GM10847 (cell line): ENCODE data around the gene PAN3.

Experiments used
- POLR2A ChIP-seq: IDR thresholded peaks from 2 replicates; pipeline ENCODE4 v1.6.1; 2011; ENCODE audit not compliant: insufficient read length; ENCODE audit errors: extremely low read depth

Gene PAN3

GRCh38 chr13:28329395-28330158 is 191.2 kb downstream of the PAN3 start:
- no peak for TF ChIP-seq POLR2A

GRCh38 chr13:28333204-28333881 is 195.0 kb downstream of the PAN3 start:
- TF ChIP-seq POLR2A, result no peak

DNA sequence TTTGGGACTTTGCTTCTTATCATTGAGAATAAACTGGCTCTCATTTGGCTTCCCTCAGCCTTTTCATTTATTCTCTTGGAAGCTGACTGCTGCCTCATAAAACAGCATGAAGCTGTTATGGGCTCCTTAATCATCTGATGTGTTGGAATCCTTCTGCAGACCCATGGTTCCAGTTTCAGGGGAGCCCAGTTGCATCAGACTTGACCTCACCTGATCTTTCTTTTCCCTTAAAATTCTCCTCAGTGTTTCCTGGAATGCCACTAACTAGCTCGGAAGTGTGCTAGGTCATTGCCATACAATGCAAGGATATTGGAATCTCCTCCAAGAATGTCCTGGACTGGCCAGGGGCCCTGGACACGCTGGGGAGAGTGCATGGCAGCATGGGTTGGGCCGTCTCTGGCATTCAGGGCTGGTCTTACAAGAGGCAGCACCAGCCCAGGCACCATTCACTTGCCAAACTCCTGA is 197.9 kb downstream of the PAN3 start:
- TF ChIP-seq POLR2A, result no peak

DNA sequence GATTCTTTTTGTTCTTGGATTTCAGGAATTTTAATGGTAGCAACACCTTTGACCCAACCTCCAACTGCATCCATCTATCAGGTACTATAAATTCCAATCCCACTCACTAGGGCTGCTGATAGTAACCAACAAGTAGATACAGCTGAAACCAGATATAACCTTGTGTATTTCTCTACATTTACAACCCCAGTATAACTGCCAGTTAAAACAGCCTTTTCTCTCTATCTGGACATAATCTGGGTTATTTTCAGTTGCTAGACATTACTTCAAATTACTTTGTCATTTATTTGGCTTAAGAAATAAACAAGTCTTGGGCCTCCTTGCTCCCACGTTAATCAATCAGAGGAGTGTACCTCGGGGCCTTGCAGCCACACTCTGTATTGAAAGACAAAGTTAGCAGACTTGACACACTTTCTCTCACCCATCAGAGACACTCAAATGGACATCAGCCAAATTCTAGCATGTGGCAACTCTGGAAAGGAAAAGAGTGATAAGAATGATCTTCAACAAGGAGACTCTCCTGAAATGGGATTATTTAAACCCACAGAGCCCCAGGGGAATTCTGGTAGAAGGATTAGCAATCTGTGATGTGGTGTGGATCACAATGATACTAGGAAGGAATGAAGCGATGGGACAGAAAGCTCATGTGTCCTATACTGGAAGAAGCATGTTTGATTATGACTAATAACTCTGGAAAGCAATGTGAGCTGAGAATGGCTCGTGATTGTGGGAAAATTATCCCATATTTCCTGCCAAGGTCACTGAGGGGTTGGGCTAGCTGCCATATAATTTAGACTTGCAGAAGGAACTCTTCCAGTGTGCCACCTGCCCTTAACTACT is 199.0 kb downstream of the PAN3 start:
- TF ChIP-seq POLR2A, result no peak

- no peak for TF ChIP-seq POLR2A
These were observed 199.7 kb downstream of the PAN3 start for GRCh38 chr13:28338006-28338574.

- TF ChIP-seq POLR2A, result no peak
These were observed 200.4 kb downstream of the PAN3 start for GRCh38 chr13:28338742-28339141.

DNA sequence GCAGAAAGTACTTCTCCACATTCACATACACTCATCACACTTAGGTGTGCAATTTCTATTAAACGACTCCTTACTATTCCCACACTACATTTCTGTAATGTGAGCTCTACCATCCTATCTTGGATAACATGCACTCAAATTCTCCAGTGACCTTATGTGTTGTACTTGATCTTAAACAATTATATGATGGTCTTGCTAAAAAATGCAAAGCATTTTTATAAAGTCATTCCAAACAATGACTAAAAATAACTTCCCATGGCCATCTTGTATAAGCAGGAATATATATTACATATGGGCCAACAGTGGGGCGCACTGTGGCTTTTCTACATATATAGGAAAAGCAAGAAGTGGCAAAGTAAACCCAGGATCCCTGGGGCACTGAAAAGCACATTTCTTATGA is 201.1 kb downstream of the PAN3 start:
- no peak for TF ChIP-seq POLR2A

DNA sequence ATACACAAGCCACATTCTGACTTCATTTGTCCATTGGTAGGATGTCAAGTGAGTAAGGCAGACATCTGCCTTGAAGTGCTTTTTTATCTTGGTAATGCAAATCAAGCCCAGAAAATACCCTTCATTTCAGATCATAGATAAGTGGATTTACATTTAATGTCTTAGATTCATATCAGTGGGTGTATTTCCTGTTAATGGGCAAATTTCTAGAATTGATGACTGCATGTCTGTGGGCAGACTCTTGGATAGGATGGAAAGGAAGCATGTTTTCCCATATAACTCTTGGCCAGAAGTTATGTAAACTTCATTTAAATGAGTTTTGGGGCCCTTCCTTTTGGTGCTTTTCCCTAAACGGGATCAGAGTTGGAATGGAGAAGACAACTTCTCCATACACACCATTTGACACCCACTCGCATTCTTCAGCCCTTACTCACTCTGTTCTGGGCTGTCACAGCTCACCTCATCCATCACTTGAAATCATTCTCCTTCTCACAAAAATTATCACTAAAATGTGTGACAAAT is 202.0 kb downstream of the PAN3 start:
- no peak for TF ChIP-seq POLR2A

DNA sequence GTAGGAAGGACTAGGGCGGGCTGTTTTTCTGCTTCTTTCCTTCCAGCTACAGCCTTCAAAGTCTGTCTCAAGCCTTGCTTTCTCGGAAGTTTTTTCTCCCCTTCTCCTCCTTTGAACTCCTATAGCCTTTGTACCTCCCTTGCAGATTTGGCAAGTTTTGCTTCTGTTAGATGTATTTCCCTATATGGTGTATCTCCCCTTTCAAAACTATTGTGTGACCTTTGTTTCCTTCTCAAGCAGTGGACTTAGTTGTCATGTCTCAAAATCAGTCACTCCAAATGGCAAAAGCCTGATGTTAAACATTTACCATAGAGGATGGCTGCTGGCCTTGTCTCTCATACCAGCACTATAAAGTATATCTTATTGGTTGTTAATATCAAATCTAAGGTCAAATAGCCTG is 203.9 kb downstream of the PAN3 start:
- TF ChIP-seq POLR2A, result no peak

DNA sequence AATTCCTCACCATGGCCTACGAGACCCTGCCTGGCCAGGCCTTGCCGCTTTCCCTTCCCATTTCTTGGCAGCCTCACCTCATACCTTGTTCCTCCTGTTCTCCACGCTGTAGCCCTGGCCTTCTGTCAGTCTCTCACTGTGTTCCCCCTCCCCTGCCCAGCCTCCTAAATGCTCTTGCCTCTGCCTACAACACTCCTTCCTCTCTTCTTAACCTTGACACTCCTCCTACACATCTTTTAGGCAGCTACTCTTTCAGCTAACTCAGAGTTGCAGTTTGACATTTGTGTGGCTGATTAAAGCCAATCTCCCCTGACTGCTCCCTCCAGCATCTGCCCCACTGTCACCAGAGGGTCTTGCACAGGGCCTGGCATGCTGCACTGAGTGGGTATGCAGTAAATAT is 205.8 kb downstream of the PAN3 start:
- TF ChIP-seq POLR2A, result no peak
